Upper lobe of left lung (tissue), 6 donors: ENCODE measurements around the gene BFSP2. TPM values are rescaled to one million over a fixed set of nuclear protein-coding genes. Genes with fewer than 3 reads are reported as not detected.

Source experiments
- ATAC-seq, 2 donors: fragments of 200-7000 bp; cut with Tn5 transposase; one replicate each; pipeline ENCODE4 v1.9.1; 2022; ENCODE audit warnings: mild to moderate bottlenecking in 2 of 2, moderate library complexity in 2 of 2; ENCODE audit not compliant: low FRiP score in 2 of 2
- DNase-seq, 2 donors: peaks; one replicate each; pipeline ENCODE4 v3.0.0-alpha.2; 2019 to 2020
- H3K27ac ChIP-seq, 4 donors: fragments of 200-600 bp; sonication (generic); one replicate each; pipeline ENCODE4 v1.5.1; 2016 to 2019
- H3K27me3 ChIP-seq, 4 donors: fragments of 200-600 bp; sonication (generic); one replicate each; pipeline ENCODE4 v1.5.1; 2017 to 2019
- H3K36me3 ChIP-seq, 4 donors: fragments of 200-600 bp; sonication (generic); one replicate each; pipeline ENCODE4 v1.5.1; 2016 to 2019
- H3K4me1 ChIP-seq, 4 donors: fragments of 200-600 bp; sonication (generic); one replicate each; pipeline ENCODE4 v1.5.1; 2018 to 2019
- H3K4me3 ChIP-seq, 4 donors: fragments of 200-600 bp; sonication (generic); one replicate each; pipeline ENCODE4 v1.5.1; 2017 to 2019; ENCODE audit warnings: mild to moderate bottlenecking in 2 of 4, moderate library complexity in 1 of 4
- H3K9me3 ChIP-seq, 4 donors: fragments of 200-600 bp; sonication (generic); one replicate each; pipeline ENCODE4 v1.5.1; 2018 to 2019
- CTCF ChIP-seq, 6 experiments: fragments of 450-650 bp in 4 of 6; fragments of 200-600 bp in 2 of 6; sonication (generic) in 2 of 6; IDR thresholded peaks; one replicate each; pipeline ENCODE4 v1.5.1; 2016 to 2019; ENCODE audit warnings: antibody characterized with exemption in 6 of 6
- EP300 ChIP-seq, 4 donors: sonication (generic); formaldehyde crosslinking; IDR thresholded peaks; one replicate each; pipeline ENCODE4 v1.5.1; 2017; ENCODE audit warnings: antibody characterized with exemption in 4 of 4, control low read depth in 2 of 4
- POLR2A ChIP-seq, 4 donors: fragments of 450-650 bp; IDR thresholded peaks; one replicate each; pipeline ENCODE4 v1.5.1; 2016 to 2017; ENCODE audit warnings: antibody characterized with exemption in 4 of 4, mild to moderate bottlenecking in 2 of 4
- POLR2AphosphoS5 ChIP-seq, 2 donors: sonication (generic); formaldehyde crosslinking; IDR thresholded peaks; one replicate each; pipeline ENCODE4 v1.5.1; 2017; ENCODE audit warnings: antibody characterized with exemption in 2 of 2
- WGBS, 2 donors: methylation state at CpG; one replicate each; pipeline ENCODE4 v1.1.5; 2017 to 2018; 5-methylcytosine and 5-hydroxymethylcytosine counted together
- total RNA-seq, 6 donors: library from RNA; depleted of rRNA in 4 of 6; stranded (reverse); fragments of >200 nt in 4 of 6; gene quantifications; one replicate each; pipeline versions ENCODE4 v1.1.0 to v1.2.1, GENCODE V29; 2016 to 2021
- donor health status: DM: no; HTN: no; CAD: no; lungs with moderate emphysema.
- donor health status: DM: no; HTN: yes; CAD: no; lungs with severe emphysema.

BFSP2 gene
- total RNA-seq, 6 donors from 2014 or later, result 0.69 TPM; not detected in 5

DNA sequence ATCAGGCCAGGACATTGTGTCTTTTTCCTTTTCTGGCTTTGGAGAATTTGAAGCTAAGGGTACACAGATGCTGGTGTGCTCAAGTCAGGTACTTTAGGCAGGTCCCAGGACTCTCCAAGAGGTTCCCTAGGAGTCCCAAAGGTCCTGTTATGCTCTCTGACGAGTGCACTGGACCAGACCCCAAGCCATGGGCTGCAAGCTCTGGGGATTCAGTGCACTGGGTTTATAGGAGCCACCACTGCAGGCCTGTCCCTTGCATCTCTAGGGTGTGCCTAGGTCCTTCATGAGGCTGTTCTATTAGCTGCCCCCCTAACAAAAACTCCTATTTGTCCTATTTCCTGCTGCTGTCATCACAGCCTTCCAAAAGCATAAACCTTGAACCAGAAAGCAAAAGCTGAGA lies 31.9 kb upstream of the BFSP2 start:
- TF ChIP-seq POLR2AphosphoS5 (IDR thresholded peaks at IDR 0.05) (no peak), EP300 (IDR thresholded peaks at IDR 0.05) (no peak), POLR2A (IDR thresholded peaks at IDR 0.05) (no peak)
- 100% methylated on average over 1 of the region's 1 CpG; no CpG with 5 or more reads in 1 of the 2 donors for WGBS, 2 donors
- H3K36me3 ChIP-seq, result no peaks in the 10 kb centered on the region
- DNase-seq (no peak), ATAC-seq (no peak)
- H3K27me3 ChIP-seq, result no peaks in the 10 kb centered on the region
- no peak overlapping the region for H3K4me3 ChIP-seq
- H3K9me3 ChIP-seq, result no peaks in the 10 kb centered on the region
- no peaks in the 10 kb centered on the region for H3K4me1 ChIP-seq
- no peak overlapping the region for H3K27ac ChIP-seq

GRCh38 chr3:133368371-133369067 lies 31.3 kb upstream of the BFSP2 start:
- DNase-seq (no peak), ATAC-seq (no peak)
- Histone ChIP-seq H3K4me3 (no peak overlapping the region), H3K36me3 (no peaks in the 10 kb centered on the region), H3K27ac (no peak overlapping the region), H3K27me3 (no peaks in the 10 kb centered on the region), H3K9me3 (no peaks in the 10 kb centered on the region), H3K4me1 (no peaks in the 10 kb centered on the region)
- no peak for TF ChIP-seq CTCF (IDR thresholded peaks at IDR 0.05)
- TF ChIP-seq POLR2A (IDR thresholded peaks at IDR 0.05), result no peak
- WGBS, 2 donors, result 77 to 78% methylated on average over 4 of the region's 4 CpGs

- no peaks in the 10 kb centered on the region for H3K27me3 ChIP-seq
- no peaks in the 10 kb centered on the region for H3K36me3 ChIP-seq
- no peaks in the 10 kb centered on the region for H3K9me3 ChIP-seq
- no peak overlapping the region for H3K4me3 ChIP-seq
- ATAC-seq (no peak), DNase-seq (no peak)
- 87 to 92% methylated on average over 9 of the region's 9 CpGs for WGBS, 2 donors
- H3K27ac ChIP-seq, result no peak overlapping the region
- no peak for TF ChIP-seq EP300 (IDR thresholded peaks at IDR 0.05)
- TF ChIP-seq POLR2AphosphoS5 (IDR thresholded peaks at IDR 0.05), result no peak
- TF ChIP-seq POLR2A (IDR thresholded peaks at IDR 0.05), result no peak
- TF ChIP-seq CTCF (IDR thresholded peaks at IDR 0.05), result no peak
- H3K4me1 ChIP-seq, result no peaks in the 10 kb centered on the region
Measured at GRCh38 chr3:133369068-133369440, 30.8 kb upstream of the BFSP2 start.

DNA sequence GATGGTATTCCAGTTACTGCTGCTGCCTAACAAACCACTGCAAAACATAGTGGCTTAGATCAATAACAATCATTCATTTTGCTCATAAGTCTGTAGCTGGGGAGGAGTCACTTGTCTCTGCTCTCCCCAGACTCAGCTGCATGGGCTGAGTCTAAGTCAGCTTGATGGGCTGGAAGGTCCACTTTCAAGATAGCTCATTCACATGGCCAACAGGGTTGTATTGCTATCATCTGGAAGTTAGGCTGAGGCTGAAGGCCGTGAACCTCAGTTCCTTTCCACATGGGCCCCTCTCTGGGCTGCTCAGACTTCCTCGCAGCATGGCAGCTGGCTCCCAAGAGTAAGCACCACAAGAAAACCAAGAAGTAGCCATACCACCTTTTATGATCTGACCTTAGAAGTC lies 28.7 kb upstream of the BFSP2 start:
- no peaks in the 10 kb centered on the region for H3K36me3 ChIP-seq
- no peaks in the 10 kb centered on the region for H3K27me3 ChIP-seq
- peaks cover 0 to 1% (median 0%) of the 10 kb centered on the region in 4 donors for H3K4me1 ChIP-seq
- ATAC-seq, result no peak
- DNase-seq, result no peak
- WGBS, 2 donors, result 92 to 100% methylated on average over 2 of the region's 2 CpGs
- no peak overlapping the region for H3K27ac ChIP-seq
- no peak overlapping the region for H3K4me3 ChIP-seq
- no peaks in the 10 kb centered on the region for H3K9me3 ChIP-seq
- no peak for TF ChIP-seq POLR2A (IDR thresholded peaks at IDR 0.05)
- no peak for TF ChIP-seq POLR2AphosphoS5 (IDR thresholded peaks at IDR 0.05)
- TF ChIP-seq CTCF (IDR thresholded peaks at IDR 0.05), result no peak
- TF ChIP-seq EP300 (IDR thresholded peaks at IDR 0.05), result no peak

DNA sequence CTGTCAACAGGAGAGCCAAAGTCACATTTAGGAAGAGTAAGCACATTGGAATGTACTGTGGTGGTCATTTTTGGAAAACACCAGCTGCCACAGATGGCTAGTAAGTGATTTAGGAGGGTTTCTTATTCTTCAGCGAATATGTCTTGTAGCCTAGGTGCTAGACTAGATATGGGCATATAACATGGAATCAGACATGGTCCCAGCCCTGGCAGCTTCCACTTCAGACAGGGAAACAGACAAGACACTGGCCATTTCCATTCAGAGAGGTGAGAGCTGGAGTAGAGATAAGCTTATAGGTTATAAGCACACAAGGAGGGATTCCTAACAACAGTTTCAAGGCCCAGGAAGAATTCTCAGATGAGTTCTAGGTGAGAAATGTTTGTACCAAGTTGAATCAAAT lies 28.2 kb upstream of the BFSP2 start:
- Histone ChIP-seq H3K27me3 (no peaks in the 10 kb centered on the region), H3K36me3 (no peaks in the 10 kb centered on the region), H3K9me3 (no peaks in the 10 kb centered on the region), H3K27ac (no peak overlapping the region), H3K4me1 (peaks cover 0 to 6% (median 0%) of the 10 kb centered on the region in 4 donors), H3K4me3 (no peak overlapping the region)
- 81 to 83% methylated on average over 1 of the region's 1 CpG for WGBS, 2 donors
- ATAC-seq (no peak), DNase-seq (no peak)
- TF ChIP-seq EP300 (IDR thresholded peaks at IDR 0.05) (no peak), CTCF (IDR thresholded peaks at IDR 0.05) (no peak), POLR2A (IDR thresholded peaks at IDR 0.05) (no peak), POLR2AphosphoS5 (IDR thresholded peaks at IDR 0.05) (no peak)
